Measurements from ENCODE around the gene ATP6AP1.
"Not testable (repeated sequence)": the region's sequence is repeated elsewhere in the genome, so short reads cannot be mapped to it uniquely, and the experiment has no call there.

The ATP6AP1 gene

GRCh38 chrX:154399527-154400368, 28.7 kb upstream of the ATP6AP1 start:
- DNase-seq: no peak

GRCh38 chrX:154400369-154400817, 28.1 kb upstream of the ATP6AP1 start:
- DNase-seq: not testable (repeated sequence)

GRCh38 chrX:154401045-154401799, 27.3 kb upstream of the ATP6AP1 start:
- DNase-seq: no peak

GRCh38 chrX:154401918-154402621, 26.4 kb upstream of the ATP6AP1 start:
- no peak for DNase-seq

- DNase-seq: no peak
Observed at GRCh38 chrX:154402622-154403127, 25.8 kb upstream of the ATP6AP1 start.

GRCh38 chrX:154403192-154403591, 25.3 kb upstream of the ATP6AP1 start:
- DNase-seq: no peak

GRCh38 chrX:154403858-154404257, 24.6 kb upstream of the ATP6AP1 start:
- no peak for DNase-seq

- no peak for DNase-seq
Observed at GRCh38 chrX:154404625-154405192, 23.8 kb upstream of the ATP6AP1 start.

GRCh38 chrX:154408659-154409221, 19.7 kb upstream of the ATP6AP1 start:
- no peak for DNase-seq

GRCh38 chrX:154409222-154409871, 19.1 kb upstream of the ATP6AP1 start, which contains the start of gene DNASE1L1:
DNASE1L1 (minus strand) TSS chrX:154409254; CDS start chrX:154405568, 3,686 bp downstream.
- no peak for DNase-seq

GRCh38 chrX:154411981-154412340, 16.5 kb upstream of the ATP6AP1 start:
- peak; percentile 42 for DNase-seq

GRCh38 chrX:154412468-154412867, 16.0 kb upstream of the ATP6AP1 start:
- DNase-seq: no peak

- DNase-seq: no peak
Observed at GRCh38 chrX:154413142-154413541, 15.3 kb upstream of the ATP6AP1 start.

- no peak for DNase-seq
Observed at GRCh38 chrX:154417157-154417556, 11.3 kb upstream of the ATP6AP1 start.

GRCh38 chrX:154419189-154419588, 9.3 kb upstream of the ATP6AP1 start:
- no peak for DNase-seq

- no peak for DNase-seq
Observed at GRCh38 chrX:154419688-154420401, 8.6 kb upstream of the ATP6AP1 start.

GRCh38 chrX:154420402-154420756, 8.1 kb upstream of the ATP6AP1 start:
- no peak for DNase-seq

GRCh38 chrX:154426916-154427770, 1.3 kb upstream of the ATP6AP1 start:
- no peak for DNase-seq

GRCh38 chrX:154429711-154430110, 1.2 kb downstream of the ATP6AP1 start:
- no peak for DNase-seq

GRCh38 chrX:154430479-154430878, 2.0 kb downstream of the ATP6AP1 start:
- DNase-seq: no peak

All from stimulated activated naive CD4-positive, alpha-beta T cell treated with Interleukin-2 at 50 U/mL for 16 hours (primary cell).